Endothelial cell of umbilical vein (primary cell): ENCODE measurements around the gene SAMD11. TPM values are rescaled to one million over a fixed set of nuclear protein-coding genes. Genes with fewer than 3 reads are reported as not detected.
A peak's percentile ranks its signal among the peaks of the same experiment; 100 is the strongest.

Experiments
- BruUV-seq: library from RNA; stranded (reverse); fragments of 400-500 nt; replicated peaks from 2 replicates; lab custom pipeline; 2021; lab: Mats Ljungman, UMichigan
- CTCF ChIA-PET: fragments of 300-600, 350-600 bp; sonication (Branson Sonifier 250); formaldehyde crosslinking; loops from one replicate; lab custom pipeline; 2021; ENCODE audit warnings: antibody characterized with exemption, inconsistent platforms; lab: Charles Lee
- POLR2A ChIA-PET: fragments of 300-600, 350-600 bp; sonication (Branson Sonifier 250); formaldehyde crosslinking; loops from one replicate; lab custom pipeline; 2021; ENCODE audit warnings: antibody characterized with exemption, inconsistent platforms; lab: Charles Lee
- DNase-seq: peaks from one replicate; pipeline ENCODE4 v3.0.0-alpha.2; 2011; ENCODE audit warnings: low read depth, low spot score
- FAIRE-seq: peaks from 2 replicates; lab custom pipeline; 2011; peaks lifted over from hg19 to GRCh38; lab: Jason Lieb, UNC
- H2AFZ ChIP-seq: 2 replicates; pipeline ENCODE4 v1.6.0; 2012; ENCODE audit warnings: low read depth, low read length, control low read depth, inconsistent platforms
- H3K27ac ChIP-seq: 2 replicates; pipeline ENCODE4 v1.5.1; 2011; ENCODE audit warnings: low read depth, mild to moderate bottlenecking, control low read depth, low read length, moderate library complexity; ENCODE audit not compliant: insufficient read depth
- H3K27me3 ChIP-seq, 2 experiments: 2 replicates each; pipeline versions ENCODE4 v1.6.0 to v1.6.1; 2011; ENCODE audit warnings: low read length in 2 of 2, mixed read lengths in 1 of 2; ENCODE audit not compliant: control insufficient read depth in 2 of 2, insufficient read depth in 2 of 2
- H3K36me3 ChIP-seq, 2 experiments: 2 replicates in 1 of 2; 3 replicates in 1 of 2; pipeline ENCODE4 v1.5.1; 2011; ENCODE audit warnings: low read length in 2 of 2, mild to moderate bottlenecking in 1 of 2, moderate library complexity in 1 of 2; ENCODE audit not compliant: control insufficient read depth in 2 of 2, insufficient read depth in 2 of 2; ENCODE audit errors: extremely low read depth in 1 of 2
- H3K4me1 ChIP-seq: 3 replicates; pipeline ENCODE4 v1.5.1; 2011; ENCODE audit warnings: mild to moderate bottlenecking, low read length; ENCODE audit not compliant: control insufficient read depth, insufficient read depth; ENCODE audit errors: extremely low read depth
- H3K4me2 ChIP-seq: 2 replicates; pipeline ENCODE4 v1.6.1; 2011; ENCODE audit warnings: low read length, control low read depth, mixed read lengths; ENCODE audit not compliant: insufficient read depth
- H3K4me3 ChIP-seq, 3 experiments: fragments of 200-600 bp in 1 of 3; sonication (generic), shearing (Covaris generic) in 1 of 3; replicated peaks in 1 of 3; 2 replicates each; pipeline ENCODE4 v1.5.1; 2011 to 2016; ENCODE audit warnings: control low read depth in 3 of 3, low read length in 3 of 3, mild to moderate bottlenecking in 2 of 3, inconsistent platforms in 1 of 3, low read depth in 1 of 3, moderate library complexity in 1 of 3; ENCODE audit not compliant: insufficient read depth in 1 of 3
- H3K79me2 ChIP-seq: 2 replicates; pipeline ENCODE4 v1.6.0; 2012; ENCODE audit warnings: low read length, inconsistent platforms; ENCODE audit not compliant: control insufficient read depth, insufficient read depth
- H3K9ac ChIP-seq: replicated peaks from 2 replicates; pipeline ENCODE3; 2011; ENCODE audit warnings: low read length, control low read depth; ENCODE audit not compliant: insufficient read depth; ENCODE audit errors: extremely low read depth
- H3K9me1 ChIP-seq: replicated peaks from 3 replicates; pipeline ENCODE4 v1.6.0; 2011; ENCODE audit warnings: mild to moderate bottlenecking, low read length; ENCODE audit not compliant: control insufficient read depth, insufficient read depth; ENCODE audit errors: extremely low read depth
- H3K9me3 ChIP-seq: replicated peaks from 2 replicates; pipeline ENCODE4 v1.5.1; 2012; ENCODE audit warnings: low read length, inconsistent platforms; ENCODE audit not compliant: control insufficient read depth, insufficient read depth
- H4K20me1 ChIP-seq: replicated peaks from 2 replicates; pipeline ENCODE3; 2011; ENCODE audit warnings: mild to moderate bottlenecking, low read length; ENCODE audit not compliant: control insufficient read depth, insufficient read depth; ENCODE audit errors: extremely low read depth
- EZH2 ChIP-seq: IDR thresholded peaks from 2 replicates; pipeline ENCODE4 v1.6.1; 2012; ENCODE audit warnings: borderline replicate concordance, low read depth, mild to moderate bottlenecking, moderate library complexity, low read length, inconsistent platforms; ENCODE audit not compliant: severe bottlenecking
- FOS ChIP-seq: IDR thresholded peaks from 2 replicates; pipeline ENCODE4 v1.6.1; 2011; ENCODE audit warnings: mild to moderate bottlenecking, low read length, moderate library complexity, borderline replicate concordance; ENCODE audit not compliant: insufficient read depth
- GATA2 ChIP-seq: IDR thresholded peaks from 2 replicates; pipeline ENCODE4 v1.7.0; 2011; ENCODE audit warnings: low read depth, mild to moderate bottlenecking, moderate library complexity, mixed read lengths, low read length; ENCODE audit not compliant: insufficient read length, insufficient read depth
- JUN ChIP-seq: IDR thresholded peaks from 2 replicates; pipeline ENCODE4 v1.6.1; 2011; ENCODE audit warnings: borderline replicate concordance, low read depth; ENCODE audit not compliant: insufficient read length, insufficient read depth
- MAX ChIP-seq: IDR thresholded peaks from 2 replicates; pipeline ENCODE4 v1.6.1; 2011; ENCODE audit not compliant: insufficient read depth, insufficient read length
- MYC ChIP-seq: IDR thresholded peaks from one replicate; pipeline ENCODE4 v1.6.1; 2011; ENCODE audit warnings: mild to moderate bottlenecking, low read depth, low read length
- POLR2A ChIP-seq: IDR thresholded peaks from 2 replicates; pipeline ENCODE4 v1.6.1; 2012; ENCODE audit warnings: low read depth, mild to moderate bottlenecking, control low read depth, low read length
- POLR2AphosphoS5 ChIP-seq: IDR thresholded peaks from 2 replicates; pipeline ENCODE4 v1.6.1; 2012; ENCODE audit warnings: low read depth, mild to moderate bottlenecking, control low read depth, low read length, moderate library complexity; ENCODE audit not compliant: insufficient read depth
- dilution Hi-C: fragments of 300-500 bp; cut with MboI; formaldehyde crosslinking; loops from one replicate; pipeline ENCODE4 v1.15.0; 2019; ENCODE audit warnings: low sequenced_read_pairs; ENCODE audit not compliant: extremely low pct_ligation_motif_present
- intact Hi-C: fragments of 100-400 bp; cut with micrococcal nuclease; formaldehyde crosslinking; loops from one replicate; pipeline ENCODE4 v1.10.0; 2022
- polyA plus RNA-seq, 4 experiments: library from polyadenylated mRNA; depleted of rRNA in 3 of 4; stranded (reverse) in 3 of 4; unstranded in 1 of 4; fragments of >200 nt; gene quantifications; 2 replicates each; pipeline versions ENCODE4 v1.2.1 to v1.2.3, GENCODE V29; 2011 to 2012; ENCODE audit warnings: missing spikeins in 1 of 4
- total RNA-seq: library from RNA; stranded (reverse); gene quantifications from 2 replicates; pipeline ENCODE4 v1.2.3, GENCODE V29; 2021
- TF ChIP-seq, protein P1 (sequence below), 2 donors: IDR thresholded peaks; 1 replicate in 1 of 2; 2 replicates in 1 of 2; pipeline ENCODE4 v1.5.1; 2011; ENCODE audit warnings: low read length in 2 of 2, mild to moderate bottlenecking in 2 of 2, moderate library complexity in 2 of 2, control low read depth in 1 of 2, inconsistent platforms in 1 of 2, low read depth in 1 of 2; ENCODE audit not compliant: insufficient read depth in 1 of 2; ENCODE audit errors: extremely low read depth in 1 of 2

The SAMD11 gene
- total and polyA plus RNA-seq, 2 donors (not counting 3 experiments of a cell fraction or from before 2014, with no cell fraction given) = not detected

- FAIRE-seq (no peak), DNase-seq (no peak)
- H3K27ac ChIP-seq = no peak overlapping the region
- H2AFZ ChIP-seq = no peak overlapping the region
- intact Hi-C loops = no loop called here
- H3K79me2 ChIP-seq = no peaks in the 10 kb centered on the region
- H3K9me3 ChIP-seq = no peaks in the 10 kb centered on the region
- ChIA-PET CTCF (interaction anchor here (1.0 to 3.0 kb wide), 4 partner anchors 8 to 33 kb away, joined by 4 to 13 read pairs (median 8); partner anchors contain the start of gene SAMD11), POLR2A (no interaction called here)
- H3K4me3 ChIP-seq = no peak overlapping the region
- peaks cover 19 to 34% of the 10 kb centered on the region in 2 experiments for H3K27me3 ChIP-seq
- H3K9ac ChIP-seq = no peak overlapping the region
- dilution Hi-C loops = no loop called here
- TF ChIP-seq JUN = no peak
- TF ChIP-seq FOS = no peak
- no peak for TF ChIP-seq MAX
- no peak overlapping the region for H3K4me2 ChIP-seq
- no peaks in the 10 kb centered on the region for H4K20me1 ChIP-seq
- H3K9me1 ChIP-seq = no peaks in the 10 kb centered on the region
- peaks cover 12% of the 10 kb centered on the region for H3K4me1 ChIP-seq
- H3K36me3 ChIP-seq = no peaks in the 10 kb centered on the region
- no TSS peak for BruUV-seq
Measured at GRCh38 chr1:937521-937920, 13.8 kb downstream of the SAMD11 start.

- DNase-seq = no peak
- no peaks in the 10 kb centered on the region for H3K36me3 ChIP-seq
- ChIA-PET POLR2A (no interaction called here), CTCF (interaction anchor here (0.5 to 3.0 kb wide), 8 partner anchors 9 to 583 kb away, joined by 3 to 13 read pairs (median 4); partner anchors contain the start of gene SAMD11)
- FAIRE-seq = no peak
- intact Hi-C loops (loop anchor here (1.0 kb wide), 1 partner anchor 34 kb away; no protein-coding TSS in a partner anchor), dilution Hi-C loops (no loop called here)
- no peak overlapping the region for H3K27ac ChIP-seq
- H3K4me3 ChIP-seq = no peak overlapping the region
- no peak for TF ChIP-seq GATA2
- TF ChIP-seq MYC = no peak
- no peak for TF ChIP-seq POLR2AphosphoS5
- no peak for TF ChIP-seq MAX
- TF ChIP-seq EZH2 = no peak
- TF ChIP-seq FOS = no peak
- TF ChIP-seq, protein P1, sequence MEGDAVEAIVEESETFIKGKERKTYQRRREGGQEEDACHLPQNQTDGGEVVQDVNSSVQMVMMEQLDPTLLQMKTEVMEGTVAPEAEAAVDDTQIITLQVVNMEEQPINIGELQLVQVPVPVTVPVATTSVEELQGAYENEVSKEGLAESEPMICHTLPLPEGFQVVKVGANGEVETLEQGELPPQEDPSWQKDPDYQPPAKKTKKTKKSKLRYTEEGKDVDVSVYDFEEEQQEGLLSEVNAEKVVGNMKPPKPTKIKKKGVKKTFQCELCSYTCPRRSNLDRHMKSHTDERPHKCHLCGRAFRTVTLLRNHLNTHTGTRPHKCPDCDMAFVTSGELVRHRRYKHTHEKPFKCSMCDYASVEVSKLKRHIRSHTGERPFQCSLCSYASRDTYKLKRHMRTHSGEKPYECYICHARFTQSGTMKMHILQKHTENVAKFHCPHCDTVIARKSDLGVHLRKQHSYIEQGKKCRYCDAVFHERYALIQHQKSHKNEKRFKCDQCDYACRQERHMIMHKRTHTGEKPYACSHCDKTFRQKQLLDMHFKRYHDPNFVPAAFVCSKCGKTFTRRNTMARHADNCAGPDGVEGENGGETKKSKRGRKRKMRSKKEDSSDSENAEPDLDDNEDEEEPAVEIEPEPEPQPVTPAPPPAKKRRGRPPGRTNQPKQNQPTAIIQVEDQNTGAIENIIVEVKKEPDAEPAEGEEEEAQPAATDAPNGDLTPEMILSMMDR (IDR thresholded peaks at IDR 0.05; ENCODE audit: extremely low read depth in 1 of 2, insufficient read depth in 1 of 2, low read depth in 1 of 2, low read length in 2 of 2) = peak; percentile 28 to 57
- no peak for TF ChIP-seq POLR2A
- no peaks in the 10 kb centered on the region for H3K9me3 ChIP-seq
- H2AFZ ChIP-seq = no peak overlapping the region
- H3K79me2 ChIP-seq = no peaks in the 10 kb centered on the region
- no peak overlapping the region for H3K9ac ChIP-seq
- BruUV-seq = no TSS peak
- H3K4me2 ChIP-seq = no peak overlapping the region
- no peaks in the 10 kb centered on the region for H3K9me1 ChIP-seq
- H3K4me1 ChIP-seq = peaks cover 12% of the 10 kb centered on the region
- H3K27me3 ChIP-seq = peaks cover 21 to 41% of the 10 kb centered on the region in 2 experiments
- no peaks in the 10 kb centered on the region for H4K20me1 ChIP-seq
Measured at GRCh38 chr1:938088-938683, 14.5 kb downstream of the SAMD11 start.
